Stomach (tissue), 19 donors: ENCODE measurements around the gene PEAK1. TPM values are rescaled to one million over a fixed set of nuclear protein-coding genes. Genes with fewer than 3 reads are reported as not detected.

ENCODE experiments used
- DNase-seq, 2 donors: peaks; one replicate each; pipeline versions ENCODE4 v3.0.0 to v3.0.0-alpha.2; 2013 to 2019
- H3K27ac ChIP-seq, 5 donors: fragments of 200-600 bp in 4 of 5; sonication (generic) in 4 of 5; one replicate each; pipeline ENCODE4 v1.5.1; 2013 to 2019; ENCODE audit warnings: mild to moderate bottlenecking in 1 of 5, moderate library complexity in 1 of 5
- H3K27me3 ChIP-seq, 3 donors: fragments of 200-600 bp; sonication (generic); one replicate each; pipeline ENCODE4 v1.5.1; 2017 to 2019; ENCODE audit warnings: mixed run types in 1 of 3
- H3K36me3 ChIP-seq, 4 donors: fragments of 200-600 bp; sonication (generic); 1 replicate in 3 of 4; 2 replicates in 1 of 4; pipeline ENCODE4 v1.5.1; 2016 to 2019
- H3K4me1 ChIP-seq, 4 donors: fragments of 200-600 bp; sonication (generic); one replicate each; pipeline ENCODE4 v1.5.1; 2016 to 2019
- H3K4me3 ChIP-seq, 4 donors: fragments of 200-600 bp; sonication (generic) in 3 of 4; one replicate each; pipeline ENCODE4 v1.5.1; 2016 to 2019; ENCODE audit warnings: mild to moderate bottlenecking in 1 of 4
- H3K9me3 ChIP-seq, 4 donors: fragments of 200-600 bp; sonication (generic); one replicate each; pipeline ENCODE4 v1.5.1; 2016 to 2019
- EP300 ChIP-seq: sonication (generic); formaldehyde crosslinking; IDR thresholded peaks from one replicate; pipeline ENCODE4 v1.6.1; 2017; ENCODE audit warnings: antibody characterized with exemption
- POLR2A ChIP-seq, 4 donors: fragments of 450-650 bp; IDR thresholded peaks; one replicate each; pipeline ENCODE4 v1.6.1; 2016; ENCODE audit warnings: antibody characterized with exemption in 4 of 4, control low read depth in 2 of 4, mild to moderate bottlenecking in 1 of 4, moderate library complexity in 1 of 4
- POLR2AphosphoS5 ChIP-seq, 3 donors: sonication (generic); formaldehyde crosslinking; IDR thresholded peaks; one replicate each; pipeline ENCODE4 v1.6.1; 2016; ENCODE audit warnings: antibody characterized with exemption in 3 of 3
- WGBS, 5 donors: extraction: QIAGEN DNeasy Blood & Tissue Kit in 3 of 5; methylation state at CpG; one replicate each; pipeline versions ENCODE4 v1.1.5 to v1.1.7; 2013 to 2018; 5-methylcytosine and 5-hydroxymethylcytosine counted together
- intact Hi-C: fragments of 100-400 bp; cut with DNase I; formaldehyde crosslinking; loops from one replicate; pipeline ENCODE4 v1.15.1; 2023; ENCODE audit warnings: low total_unique reads
- long read RNA-seq, 10 donors: transcript quantifications; one replicate each; lab custom pipeline, GENCODE V29; 2026
- polyA plus RNA-seq, 3 donors: library from polyadenylated mRNA; stranded (reverse); fragments of 200-250 nt; gene quantifications; one replicate each; pipeline ENCODE4 v1.2.3, GENCODE V29; 2013
- total RNA-seq, 5 donors: library from RNA; depleted of rRNA; stranded (reverse); fragments of >200 nt; gene quantifications; one replicate each; pipeline versions ENCODE4 v1.1.0 to v1.2.3, GENCODE V29; 2014 to 2016
- TF ChIP-seq, protein P1 (sequence below), 7 experiments: fragments of 450-650 bp in 4 of 7; fragments of 200-600 bp in 3 of 7; sonication (generic) in 3 of 7; IDR thresholded peaks; one replicate each; pipeline ENCODE4 v1.5.1; 2016 to 2019; ENCODE audit warnings: antibody characterized with exemption in 7 of 7, control low read depth in 2 of 7, mild to moderate bottlenecking in 1 of 7
- donor health status: healthy with polysubstance abuse.
- donor health status: Bipolar disorder and iron deficiency.
- donor health status: healthy.

PEAK1 gene, protein sequence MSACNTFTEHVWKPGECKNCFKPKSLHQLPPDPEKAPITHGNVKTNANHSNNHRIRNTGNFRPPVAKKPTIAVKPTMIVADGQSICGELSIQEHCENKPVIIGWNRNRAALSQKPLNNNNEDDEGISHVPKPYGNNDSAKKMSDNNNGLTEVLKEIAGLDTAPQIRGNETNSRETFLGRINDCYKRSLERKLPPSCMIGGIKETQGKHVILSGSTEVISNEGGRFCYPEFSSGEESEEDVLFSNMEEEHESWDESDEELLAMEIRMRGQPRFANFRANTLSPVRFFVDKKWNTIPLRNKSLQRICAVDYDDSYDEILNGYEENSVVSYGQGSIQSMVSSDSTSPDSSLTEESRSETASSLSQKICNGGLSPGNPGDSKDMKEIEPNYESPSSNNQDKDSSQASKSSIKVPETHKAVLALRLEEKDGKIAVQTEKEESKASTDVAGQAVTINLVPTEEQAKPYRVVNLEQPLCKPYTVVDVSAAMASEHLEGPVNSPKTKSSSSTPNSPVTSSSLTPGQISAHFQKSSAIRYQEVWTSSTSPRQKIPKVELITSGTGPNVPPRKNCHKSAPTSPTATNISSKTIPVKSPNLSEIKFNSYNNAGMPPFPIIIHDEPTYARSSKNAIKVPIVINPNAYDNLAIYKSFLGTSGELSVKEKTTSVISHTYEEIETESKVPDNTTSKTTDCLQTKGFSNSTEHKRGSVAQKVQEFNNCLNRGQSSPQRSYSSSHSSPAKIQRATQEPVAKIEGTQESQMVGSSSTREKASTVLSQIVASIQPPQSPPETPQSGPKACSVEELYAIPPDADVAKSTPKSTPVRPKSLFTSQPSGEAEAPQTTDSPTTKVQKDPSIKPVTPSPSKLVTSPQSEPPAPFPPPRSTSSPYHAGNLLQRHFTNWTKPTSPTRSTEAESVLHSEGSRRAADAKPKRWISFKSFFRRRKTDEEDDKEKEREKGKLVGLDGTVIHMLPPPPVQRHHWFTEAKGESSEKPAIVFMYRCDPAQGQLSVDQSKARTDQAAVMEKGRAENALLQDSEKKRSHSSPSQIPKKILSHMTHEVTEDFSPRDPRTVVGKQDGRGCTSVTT (N-terminal part only)
- total RNA-seq (10 to 100 TPM; 16.9 to 72.5 (median 24.9) TPM), polyA plus RNA-seq (1 to 10 TPM; 1.7 to 6.6 (median 4.5) TPM)
- long read RNA-seq, donor 1: 0 reads
- long read RNA-seq, donor 2, partial matches to known transcripts: 31 of 31 reads
- long read RNA-seq, donor 2, other reads (novel, unspliced or antisense): 0 of 31 reads
- long read RNA-seq, donor 3: 0 reads
- long read RNA-seq, donor 4: 0 reads
- long read RNA-seq, donor 5, full-length matches to known transcripts: 1 of 6 reads
- long read RNA-seq, donor 5, partial matches to known transcripts: 5 of 6 reads
- long read RNA-seq, donor 5, other reads (novel, unspliced or antisense): 0 of 6 reads
- long read RNA-seq, donor 6, partial matches to known transcripts: 40 of 40 reads
- long read RNA-seq, donor 6, other reads (novel, unspliced or antisense): 0 of 40 reads
- long read RNA-seq, donor 7, partial matches to known transcripts: 5 of 5 reads
- long read RNA-seq, donor 7, other reads (novel, unspliced or antisense): 0 of 5 reads
- long read RNA-seq, donor 8, full-length matches to known transcripts: 2 of 2 reads
- long read RNA-seq, donor 8, partial matches to known transcripts: 0 of 2 reads
- long read RNA-seq, donor 8, other reads (novel, unspliced or antisense): 0 of 2 reads
- long read RNA-seq, donor 9, partial matches to known transcripts: 7 of 7 reads
- long read RNA-seq, donor 9, other reads (novel, unspliced or antisense): 0 of 7 reads
- long read RNA-seq, donor 10: 0 reads

DNA sequence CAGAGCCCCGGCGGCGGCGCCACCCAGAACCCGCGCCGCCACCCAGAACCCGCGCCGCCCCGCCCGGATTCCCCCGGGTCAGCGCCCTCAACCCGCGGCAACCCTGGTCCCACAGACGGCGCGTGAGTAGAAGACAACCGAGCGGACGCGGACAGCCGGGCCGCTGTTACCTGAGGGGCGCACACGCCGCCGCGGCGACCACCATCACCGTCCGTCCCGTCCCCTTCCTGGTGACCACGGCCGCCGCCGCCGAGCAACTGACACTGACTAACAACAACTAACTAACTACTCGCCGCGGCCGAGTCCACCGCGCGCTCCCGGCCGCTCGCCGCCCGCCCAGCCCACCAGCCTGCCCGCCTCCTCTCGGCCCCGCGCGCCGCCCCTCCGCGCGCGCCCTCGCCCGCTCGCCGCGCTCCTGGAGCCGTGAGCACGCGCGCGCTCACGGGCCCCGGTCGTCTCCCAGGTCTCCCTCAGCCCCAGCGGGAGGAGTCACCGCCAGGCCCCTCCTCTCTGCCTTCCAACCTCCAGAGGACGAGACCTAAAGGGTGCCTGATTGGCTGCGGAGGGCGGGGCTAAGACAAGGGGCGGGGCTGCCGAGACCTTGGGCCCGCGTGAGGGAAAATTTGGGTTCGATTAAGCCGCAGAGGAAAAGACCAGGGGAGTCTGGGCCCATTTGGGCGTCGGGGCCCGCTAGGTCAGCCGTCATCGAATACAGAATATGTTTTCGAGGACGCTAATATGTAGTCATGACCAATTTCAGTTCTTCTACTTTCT lies at the start of gene PEAK1:
Gene PEAK1, minus strand, starts transcription at position 269 of the 774 bp plus-strand sequence. CDS start 238,178 bp downstream, outside the sequence.
- Histone ChIP-seq H3K27me3 (no peaks in the 10 kb centered on the region), H3K36me3 (no peaks in the 10 kb centered on the region), H3K4me1 (peaks cover 18 to 77% (median 44%) of the 10 kb centered on the region in 4 donors), H3K4me3 (peak within 1 kb of the TSS; percentile 65 to 95 (median 82)), H3K27ac (peak within 1 kb of the TSS; percentile 94 to 99 (median 95)), H3K9me3 (no peaks in the 10 kb centered on the region)
- intact Hi-C loops: no loop called here
- peak; percentile 100 for DNase-seq
- TF ChIP-seq POLR2AphosphoS5 (IDR thresholded peaks at IDR 0.05) (peak in 2 of 3 donors; percentile 90 to 93), EP300 (no peak)
- 0 to 1% (median 0%) methylated on average over 47 to 92 of the region's 92 CpGs for WGBS, 5 donors

DNA sequence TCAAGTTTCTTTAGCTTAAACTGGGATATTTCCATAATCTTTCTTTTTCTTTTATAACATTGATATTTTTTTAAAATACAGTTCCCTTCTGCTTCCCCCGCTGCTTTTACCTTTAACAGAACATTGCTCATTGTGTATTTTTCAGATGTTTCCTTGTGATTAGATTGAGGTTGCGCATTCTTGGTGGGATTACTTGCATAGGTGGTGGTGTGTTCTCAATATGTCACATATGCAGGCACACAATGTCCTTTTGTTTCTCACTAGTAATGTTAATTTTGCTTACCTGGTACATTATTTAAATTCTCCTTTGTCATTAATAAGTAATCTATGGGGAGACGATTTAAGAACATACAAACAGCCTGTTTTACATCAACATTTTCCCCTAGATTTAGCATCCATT lies 49.0 kb upstream of the PEAK1 start:
- Histone ChIP-seq H3K27ac (no peak overlapping the region), H3K4me3 (no peak overlapping the region), H3K4me1 (peaks cover 0 to 8% (median 0%) of the 10 kb centered on the region in 4 donors), H3K9me3 (no peaks in the 10 kb centered on the region), H3K27me3 (no peaks in the 10 kb centered on the region), H3K36me3 (peaks cover 8 to 91% (median 83%) of the 10 kb centered on the region in 4 donors)
- WGBS, 5 donors: 51 to 72% (median 59%) methylated on average over 3 of the region's 3 CpGs
- intact Hi-C loops: no loop called here
- DNase-seq: peak in 1 of 2 donors; percentile 37
- no peak for TF ChIP-seq EP300
- TF ChIP-seq POLR2A (IDR thresholded peaks at IDR 0.05): no peak
- TF ChIP-seq, protein P1, sequence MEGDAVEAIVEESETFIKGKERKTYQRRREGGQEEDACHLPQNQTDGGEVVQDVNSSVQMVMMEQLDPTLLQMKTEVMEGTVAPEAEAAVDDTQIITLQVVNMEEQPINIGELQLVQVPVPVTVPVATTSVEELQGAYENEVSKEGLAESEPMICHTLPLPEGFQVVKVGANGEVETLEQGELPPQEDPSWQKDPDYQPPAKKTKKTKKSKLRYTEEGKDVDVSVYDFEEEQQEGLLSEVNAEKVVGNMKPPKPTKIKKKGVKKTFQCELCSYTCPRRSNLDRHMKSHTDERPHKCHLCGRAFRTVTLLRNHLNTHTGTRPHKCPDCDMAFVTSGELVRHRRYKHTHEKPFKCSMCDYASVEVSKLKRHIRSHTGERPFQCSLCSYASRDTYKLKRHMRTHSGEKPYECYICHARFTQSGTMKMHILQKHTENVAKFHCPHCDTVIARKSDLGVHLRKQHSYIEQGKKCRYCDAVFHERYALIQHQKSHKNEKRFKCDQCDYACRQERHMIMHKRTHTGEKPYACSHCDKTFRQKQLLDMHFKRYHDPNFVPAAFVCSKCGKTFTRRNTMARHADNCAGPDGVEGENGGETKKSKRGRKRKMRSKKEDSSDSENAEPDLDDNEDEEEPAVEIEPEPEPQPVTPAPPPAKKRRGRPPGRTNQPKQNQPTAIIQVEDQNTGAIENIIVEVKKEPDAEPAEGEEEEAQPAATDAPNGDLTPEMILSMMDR (IDR thresholded peaks at IDR 0.05): no peak
- no peak for TF ChIP-seq POLR2AphosphoS5 (IDR thresholded peaks at IDR 0.05)

DNA sequence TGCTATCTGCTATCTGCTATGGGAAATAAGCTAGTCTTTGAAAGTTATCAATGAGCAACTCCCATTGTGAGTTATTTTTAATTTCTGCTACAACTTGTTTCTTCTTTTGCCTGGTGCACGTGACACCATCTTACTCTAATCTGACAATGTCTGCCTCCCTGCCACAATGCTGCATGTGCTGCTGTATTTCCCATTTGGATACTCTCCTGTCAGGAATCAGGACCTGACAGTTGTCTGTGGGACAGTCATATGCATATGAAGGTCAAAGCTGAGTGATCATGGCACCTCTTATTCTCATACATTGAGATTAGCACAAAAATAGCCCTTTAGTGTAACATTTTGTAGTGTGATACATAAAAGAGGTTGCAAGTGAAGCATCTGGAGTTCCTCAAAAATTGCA lies 46.6 kb upstream of the PEAK1 start:
- no peak for TF ChIP-seq POLR2A (IDR thresholded peaks at IDR 0.05)
- no peak for TF ChIP-seq POLR2AphosphoS5 (IDR thresholded peaks at IDR 0.05)
- TF ChIP-seq EP300: no peak
- TF ChIP-seq, protein P1 (IDR thresholded peaks at IDR 0.05): no peak
- Histone ChIP-seq H3K4me1 (peaks cover 0 to 13% (median 0%) of the 10 kb centered on the region in 4 donors), H3K27ac (no peak overlapping the region), H3K36me3 (peaks cover 0 to 77% (median 71%) of the 10 kb centered on the region in 4 donors), H3K4me3 (no peak overlapping the region), H3K27me3 (no peaks in the 10 kb centered on the region), H3K9me3 (no peaks in the 10 kb centered on the region)
- WGBS, 5 donors: 82 to 94% (median 90%) methylated on average over 1 of the region's 1 CpG
- DNase-seq: no peak
- intact Hi-C loops: no loop called here
